HG02884 (cell line): ENCODE measurements around the gene P2RX3.

Experiments
- ATAC-seq: cut with Tn5 transposase; IDR thresholded peaks from one replicate; pipeline ENCODE4 v1.9.1; 2021; ENCODE audit warnings: mild to moderate bottlenecking, moderate library complexity; ENCODE audit not compliant: unreplicated experiment

Gene P2RX3

DNA sequence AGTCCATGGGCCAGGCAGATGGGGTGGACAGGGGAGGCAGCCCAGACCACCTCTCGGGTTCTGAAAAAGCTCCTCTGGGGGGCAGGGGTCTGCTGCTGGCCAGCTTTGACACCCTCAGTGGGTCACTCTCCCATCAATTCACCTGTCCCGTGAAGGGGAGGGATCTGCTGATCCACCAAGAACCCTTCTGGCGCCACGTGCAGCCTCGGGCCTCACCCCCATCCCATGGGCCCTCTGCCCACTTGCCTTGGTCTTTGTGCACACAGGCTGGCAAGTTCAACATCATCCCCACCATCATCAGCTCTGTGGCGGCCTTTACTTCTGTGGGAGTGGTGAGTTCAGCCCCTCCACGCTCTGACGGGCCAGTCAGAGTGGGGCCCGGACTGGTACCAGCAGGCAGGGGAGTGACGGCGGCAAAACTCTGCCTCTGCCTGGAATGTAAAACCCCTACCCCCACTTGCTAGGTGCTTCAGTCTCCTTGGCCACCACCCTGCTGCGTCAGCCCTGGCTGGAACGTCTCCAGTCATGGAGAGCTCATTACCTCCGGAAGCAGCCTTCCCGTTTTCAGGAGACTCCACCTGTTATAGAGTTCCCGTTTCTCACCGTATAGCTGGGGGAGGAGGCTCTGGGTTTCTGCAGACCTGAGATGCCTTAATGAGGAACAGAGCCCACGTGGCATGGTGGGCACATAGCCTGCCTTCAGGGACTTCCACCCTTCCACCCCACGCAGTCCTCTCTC lies 30.1 kb downstream of the P2RX3 start:
- no peak for ATAC-seq

DNA sequence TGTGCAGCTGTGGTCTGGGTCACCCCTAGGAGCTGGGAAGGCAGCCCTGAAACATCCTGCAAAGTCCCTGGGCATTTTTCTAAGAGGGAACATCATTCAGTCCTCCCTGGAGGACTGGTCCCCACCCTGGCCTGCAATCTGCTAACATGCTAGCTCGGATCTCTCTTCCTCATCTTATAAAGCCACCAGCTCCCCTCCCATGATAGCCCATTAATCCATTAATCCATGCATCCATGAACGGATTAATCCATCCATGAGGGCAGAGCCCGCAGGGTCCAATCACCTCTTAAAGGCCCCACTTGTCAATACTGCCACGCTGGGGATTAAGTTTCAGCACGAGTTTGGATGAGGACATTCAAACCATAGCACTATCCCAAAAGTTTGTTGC lies 30.7 kb downstream of the P2RX3 start:
- no peak for ATAC-seq

- ATAC-seq: no peak
Observed at GRCh38 chr11:57370251-57370650, 32.1 kb downstream of the P2RX3 start.

- ATAC-seq: no peak
Observed at GRCh38 chr11:57370941-57371340, 32.8 kb downstream of the P2RX3 start.

- ATAC-seq: no peak
Observed at GRCh38 chr11:57373146-57373545, 35.0 kb downstream of the P2RX3 start.

- ATAC-seq: no peak
Observed at GRCh38 chr11:57374966-57375365, 36.8 kb downstream of the P2RX3 start.

GRCh38 chr11:57375490-57375889 lies 37.3 kb downstream of the P2RX3 start:
- no peak for ATAC-seq

DNA sequence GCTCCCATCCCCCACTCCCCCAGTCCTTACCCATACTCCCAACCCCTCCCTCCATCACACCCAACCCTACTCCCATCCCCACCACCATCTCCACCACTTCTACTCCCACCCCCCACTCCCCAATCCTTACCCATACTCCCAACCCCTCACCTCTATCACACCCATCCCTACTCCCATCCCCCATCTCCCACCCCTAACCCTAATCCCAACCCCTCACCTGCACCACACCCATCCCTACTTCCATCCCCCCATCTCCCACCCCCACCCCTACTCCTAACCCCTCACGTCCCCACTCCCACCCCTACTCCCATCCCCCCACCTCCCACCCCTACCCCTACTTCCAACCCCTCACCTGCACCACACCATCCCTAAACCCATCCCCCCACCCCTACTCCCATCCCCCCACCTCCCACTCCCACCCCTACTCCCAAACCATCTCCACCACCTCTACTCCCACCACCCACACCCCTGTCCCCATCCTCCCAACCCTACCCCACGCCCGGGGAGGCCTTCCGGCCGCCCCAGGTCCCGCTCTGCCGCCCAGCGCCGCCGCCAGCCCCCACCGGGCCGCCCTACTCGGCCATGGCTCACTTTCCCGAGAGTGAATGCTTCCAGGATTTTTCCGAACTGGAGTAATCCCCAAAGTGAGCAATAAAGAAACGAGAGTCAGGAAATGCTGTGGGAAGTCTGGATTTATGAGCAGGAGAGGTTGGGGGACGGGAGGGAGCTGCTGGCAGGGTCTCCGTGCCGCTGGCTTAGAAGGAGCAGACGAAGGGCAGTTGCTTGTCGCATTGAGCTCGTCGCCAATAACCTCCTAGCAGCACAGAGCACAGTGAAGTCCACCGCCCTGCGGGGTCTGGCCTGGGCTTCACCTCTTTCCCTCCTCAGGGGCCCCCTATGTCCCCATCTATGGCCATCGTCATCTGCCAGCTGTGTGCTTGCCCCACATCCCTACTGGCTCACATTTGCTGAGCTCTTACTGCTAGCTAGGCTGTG lies 38.2 kb downstream of the P2RX3 start:
- ATAC-seq: no peak

- no peak for ATAC-seq
Observed at GRCh38 chr11:57377107-57377506, 39.0 kb downstream of the P2RX3 start.

DNA sequence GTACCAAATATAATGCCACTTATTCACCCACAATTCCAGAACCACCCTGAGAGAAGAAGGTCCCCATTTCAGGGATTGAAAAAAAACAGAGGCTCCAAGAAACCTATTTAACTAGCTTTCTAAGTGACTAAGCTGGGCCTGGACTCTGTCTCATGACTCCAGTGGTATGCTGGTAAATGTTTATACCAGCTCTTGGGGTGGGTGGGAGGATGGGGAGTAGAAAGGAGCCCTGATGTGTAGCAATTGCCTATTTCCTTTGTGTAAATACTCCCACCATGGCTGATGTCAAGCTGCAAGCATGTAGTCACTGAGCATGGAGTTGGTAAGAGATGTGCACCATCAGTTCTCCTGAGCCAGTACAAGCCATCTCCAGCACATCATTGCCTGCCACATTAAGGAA lies 40.0 kb downstream of the P2RX3 start:
- ATAC-seq: no peak

DNA sequence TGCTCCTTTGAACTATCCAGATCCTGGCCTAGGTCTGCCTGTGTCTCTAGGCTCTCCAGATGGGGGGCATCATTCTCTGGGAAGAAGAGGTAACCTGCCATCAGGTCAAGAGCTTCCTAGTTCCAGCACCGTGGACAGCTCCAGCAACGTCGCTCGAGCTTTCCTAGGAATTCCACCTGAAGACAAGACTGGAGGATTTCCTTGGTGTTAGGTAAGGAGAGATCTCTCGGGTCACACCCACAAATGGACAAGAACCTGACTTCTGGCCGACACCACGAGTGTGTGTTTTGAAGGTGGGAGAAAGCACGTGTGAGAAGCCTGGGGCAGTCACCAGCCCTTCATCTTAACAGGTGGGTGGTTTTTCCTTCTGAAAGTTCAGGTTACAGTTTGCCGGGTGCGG lies 41.6 kb downstream of the P2RX3 start:
- ATAC-seq: no peak

- no peak for ATAC-seq
Observed at GRCh38 chr11:57380975-57381374, 42.8 kb downstream of the P2RX3 start, which contains the start of gene PRG3. Gene PRG3 (minus strand): TSS chr11:57381150. CDS start chr11:57380708, 442 bp downstream.

DNA sequence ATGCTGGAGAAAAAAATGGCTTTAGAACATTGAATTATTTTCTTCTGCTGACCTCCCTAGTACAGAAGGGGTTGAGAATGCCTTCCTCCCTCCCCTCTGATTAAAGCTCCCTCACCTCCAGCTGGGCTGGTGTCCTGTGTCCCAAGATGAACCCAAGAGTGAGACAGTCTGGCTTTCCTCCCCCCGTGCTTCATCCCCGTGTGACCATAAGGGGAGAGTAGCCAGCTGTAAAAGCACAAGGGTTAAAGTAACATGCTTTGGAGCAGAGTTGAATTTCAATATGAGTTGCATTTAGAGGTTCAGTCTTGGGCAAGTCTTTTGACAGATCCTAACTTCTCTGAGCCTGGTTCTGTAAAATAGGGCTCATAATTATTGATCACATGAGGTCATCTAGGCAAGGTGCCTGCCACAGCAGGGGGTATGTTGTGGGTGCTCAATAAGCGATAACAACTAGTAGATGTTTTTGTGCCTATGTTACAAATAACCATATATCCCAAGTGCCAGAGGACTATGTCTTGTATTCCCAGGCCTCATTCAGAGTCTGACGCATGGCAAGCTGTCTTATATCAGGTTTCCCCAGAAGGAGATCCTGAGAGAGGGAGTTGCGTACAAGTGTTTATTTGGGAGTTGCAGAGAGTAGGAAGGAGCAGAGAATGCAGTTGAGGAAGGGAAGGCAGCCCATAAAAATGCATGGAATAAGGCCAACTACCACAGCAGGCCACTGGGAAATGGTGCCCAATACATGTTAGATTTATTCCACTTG lies 48.2 kb downstream of the P2RX3 start:
- no peak for ATAC-seq

DNA sequence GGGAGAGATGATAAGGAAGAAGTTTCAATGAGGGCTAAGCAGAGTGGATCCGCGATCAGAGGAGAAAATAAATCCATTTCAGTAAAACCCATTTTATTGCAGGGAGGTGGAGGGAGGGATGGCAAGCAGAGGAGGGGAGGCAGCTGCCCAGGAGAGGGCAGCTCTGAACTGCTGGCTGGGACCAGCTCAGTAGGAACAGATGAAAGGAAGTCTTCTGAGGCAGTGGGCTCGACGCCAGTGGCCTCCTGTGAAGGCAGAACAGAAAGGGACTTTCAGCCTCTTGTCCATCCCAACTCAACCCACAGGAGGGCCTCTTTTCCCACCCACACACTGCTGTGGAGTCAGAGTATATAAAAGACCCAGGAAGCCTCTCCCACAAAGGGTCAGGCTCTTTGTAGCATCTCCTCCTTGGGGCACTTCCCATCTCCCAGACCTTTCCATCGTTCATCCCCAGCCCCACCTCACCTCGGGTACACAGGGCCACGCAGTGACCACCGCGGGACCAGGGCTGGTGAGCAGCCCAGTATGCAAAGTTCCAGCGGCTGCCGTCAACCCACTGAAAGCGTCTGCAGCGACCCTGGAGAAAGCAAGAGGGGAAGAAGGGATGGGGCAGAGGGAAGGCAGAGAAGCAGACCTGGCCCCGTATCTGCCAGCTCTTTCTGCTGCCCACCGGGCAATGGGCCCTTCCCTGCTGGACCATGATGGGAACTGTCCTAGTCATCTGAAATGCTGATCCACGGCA lies 49.3 kb downstream of the P2RX3 start:
- no peak for ATAC-seq

DNA sequence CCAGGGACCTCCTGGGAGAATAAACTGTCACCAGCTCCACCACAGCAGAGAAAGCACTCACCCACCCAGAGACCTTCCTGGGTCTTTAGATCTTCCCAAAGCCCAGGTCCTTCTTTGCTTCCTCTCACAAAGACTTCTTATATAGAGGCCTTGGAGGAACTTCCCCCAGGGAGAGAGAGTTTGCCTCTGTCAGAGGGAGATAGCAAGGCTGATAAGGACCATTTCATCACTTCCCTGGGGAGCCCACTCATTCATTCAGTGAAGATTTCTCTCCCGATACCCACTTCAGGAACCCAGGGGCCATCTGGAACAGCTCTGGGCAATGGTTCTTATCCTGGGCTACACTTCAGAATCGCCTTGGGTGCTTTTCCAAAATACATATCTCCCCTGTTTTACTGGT lies 52.4 kb downstream of the P2RX3 start, which contains the start of gene PRG2:
Gene PRG2, minus strand, starts transcription at position 116 of the 400 bp plus-strand sequence. CDS start 706 bp downstream, outside the sequence.
- ATAC-seq: no peak

DNA sequence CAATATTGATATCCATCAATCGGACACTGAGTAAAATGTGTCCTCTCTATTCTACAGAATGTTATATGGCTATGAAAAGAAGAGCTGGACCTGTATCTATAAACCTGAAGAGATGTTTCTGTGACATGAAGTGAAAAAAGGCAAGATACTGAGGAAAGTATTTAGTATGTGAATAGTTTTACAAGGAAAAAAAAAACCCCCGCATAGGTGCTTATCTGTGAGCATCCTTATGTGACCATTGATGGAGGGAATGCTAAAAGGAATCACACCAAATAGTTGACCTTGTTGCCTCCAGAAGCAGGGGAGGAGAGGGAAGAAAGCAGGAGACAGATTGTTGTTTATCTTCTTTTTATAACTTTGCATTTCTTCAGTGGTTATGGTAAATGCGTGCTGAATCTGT lies 53.0 kb downstream of the P2RX3 start:
- no peak for ATAC-seq

- no peak for ATAC-seq
Observed at GRCh38 chr11:57391539-57391938, 53.4 kb downstream of the P2RX3 start.

DNA sequence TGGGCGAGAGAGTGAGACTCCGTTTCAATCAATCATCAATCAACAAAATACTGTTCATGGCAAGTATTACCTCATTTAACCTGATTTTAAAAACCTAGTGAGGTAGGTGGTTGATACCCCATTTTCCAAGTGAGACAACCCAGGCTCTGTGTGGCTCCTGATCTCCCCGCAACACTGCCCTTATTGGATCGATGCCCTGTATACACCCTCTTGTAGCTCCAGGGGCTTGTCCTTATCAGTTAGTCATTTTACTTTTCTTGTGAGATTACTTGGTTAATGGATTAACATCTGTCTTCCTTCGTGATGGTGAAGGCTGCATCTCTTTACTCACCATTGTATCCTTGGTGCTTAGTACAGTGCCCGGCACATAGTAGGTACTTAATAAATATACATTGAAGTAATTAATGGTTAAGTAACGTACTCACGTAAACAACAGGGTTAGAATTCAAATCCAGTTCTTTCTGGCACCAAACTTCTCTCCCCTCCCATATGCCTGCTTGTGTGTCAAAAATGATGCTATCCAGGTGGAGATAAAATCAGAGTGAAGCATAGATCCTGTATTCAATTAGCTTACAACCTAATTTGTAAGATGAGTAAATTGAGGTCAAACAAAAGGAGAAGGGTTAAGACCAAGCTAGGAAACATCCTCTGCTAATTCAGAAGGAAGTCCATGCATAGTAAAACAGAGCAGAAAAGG lies 54.1 kb downstream of the P2RX3 start:
- ATAC-seq: no peak

GRCh38 chr11:57392763-57393105 lies 54.6 kb downstream of the P2RX3 start:
- no peak for ATAC-seq
